SKM-1 (cell line): Measurements from ENCODE around the gene ATRNL1.

ENCODE experiments used
- DNase-seq: peaks from one replicate; lab custom pipeline; 2025; ENCODE audit not compliant: unreplicated experiment; lab: John Stamatoyannopoulos, UW

ATRNL1 gene

GRCh38 chr10:115580239-115580638 lies 487.1 kb downstream of the ATRNL1 start:
- no peak for DNase-seq

DNA sequence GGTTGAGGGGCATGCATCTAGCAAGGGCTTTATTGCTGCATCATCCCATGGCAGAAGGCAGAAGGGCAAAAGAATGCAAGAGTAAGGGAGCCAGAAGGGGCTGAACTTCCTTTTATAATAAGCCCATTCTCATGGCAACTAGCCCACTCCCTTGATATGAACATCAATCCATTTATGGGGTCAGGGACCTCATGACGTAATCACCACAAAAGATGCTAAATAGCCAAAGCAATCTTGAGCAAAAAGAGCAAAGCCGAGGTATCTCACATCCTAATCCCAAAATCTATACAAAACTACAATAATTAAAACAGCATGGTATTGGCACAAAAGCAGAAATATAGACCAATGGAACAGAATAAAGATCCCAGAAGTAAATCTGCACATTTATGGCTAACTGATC lies 499.9 kb downstream of the ATRNL1 start:
- no peak for DNase-seq

DNA sequence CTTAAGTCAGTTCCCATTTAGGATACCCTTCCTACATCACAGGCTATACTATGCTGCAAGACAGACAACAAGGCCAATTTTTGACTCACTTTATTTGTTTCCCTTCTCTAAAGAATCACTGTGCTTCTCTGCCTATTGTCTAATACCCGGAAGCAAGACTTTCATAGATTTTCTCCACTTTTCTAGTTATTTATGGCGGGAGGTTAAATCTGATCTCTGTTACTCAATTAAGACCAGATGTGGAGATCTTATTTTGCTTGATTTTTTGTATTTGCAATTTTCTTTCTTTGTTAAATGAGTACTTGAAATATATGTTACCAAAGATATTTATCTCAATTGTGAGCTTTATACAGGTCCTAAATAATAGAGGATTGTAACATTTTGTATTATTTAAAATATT lies 511.5 kb downstream of the ATRNL1 start:
- DNase-seq: no peak

DNA sequence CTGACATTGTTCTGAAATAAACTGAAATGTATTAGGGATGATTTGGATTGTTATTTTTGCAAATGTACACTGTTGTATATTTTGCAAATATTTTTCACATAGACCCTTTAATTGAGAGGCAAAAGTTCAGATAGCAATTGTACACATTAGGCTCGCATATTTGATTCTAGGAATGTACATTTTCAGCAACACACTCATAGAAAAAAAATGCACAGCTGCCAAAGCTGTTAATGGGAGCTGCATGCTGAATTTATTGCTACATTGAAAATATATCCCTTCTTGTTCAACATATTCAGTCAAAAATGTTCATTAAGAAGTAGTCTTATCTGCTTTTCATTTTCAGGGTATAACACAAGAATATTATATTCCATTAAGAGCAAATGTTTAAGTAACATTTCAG lies 512.9 kb downstream of the ATRNL1 start:
- DNase-seq: no peak

DNA sequence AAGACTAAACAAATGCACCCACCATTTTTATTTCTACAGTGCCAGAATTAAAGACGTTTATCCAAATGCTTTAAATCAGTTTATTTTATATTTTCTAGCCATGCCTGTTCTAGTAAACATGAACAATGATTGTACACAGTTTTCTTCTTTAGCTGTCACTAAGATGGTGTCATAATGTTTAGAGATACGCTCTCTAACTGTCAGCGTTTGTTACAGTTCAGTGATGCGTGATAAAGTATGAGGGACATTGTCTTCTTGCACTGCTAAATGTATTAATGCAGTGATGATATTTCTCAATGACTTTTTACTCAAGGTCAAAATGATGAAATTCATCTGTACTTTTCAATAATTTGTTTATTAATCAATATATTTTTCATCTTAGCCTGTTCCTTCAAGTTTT lies 513.6 kb downstream of the ATRNL1 start:
- no peak for DNase-seq

- no peak for DNase-seq
Observed at GRCh38 chr10:115624448-115624847, 531.3 kb downstream of the ATRNL1 start.

DNA sequence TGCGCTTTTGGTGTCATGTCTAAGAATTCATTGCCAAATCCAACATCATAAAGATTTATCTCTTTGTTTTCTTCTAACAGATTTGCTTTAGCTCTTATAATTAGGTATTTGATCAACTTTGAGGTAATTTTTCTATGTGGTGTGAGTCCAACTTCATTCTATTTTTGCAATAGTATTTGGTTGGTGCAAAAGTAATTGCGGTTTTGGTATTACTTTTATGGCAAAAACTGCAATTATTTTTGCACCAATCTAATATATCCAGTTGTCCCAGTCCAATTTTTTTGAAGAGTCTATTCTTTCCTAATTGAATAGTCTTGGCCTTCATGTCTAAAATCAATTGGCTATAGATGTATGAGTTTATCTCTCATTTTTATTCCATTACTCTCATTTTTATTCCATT lies 535.5 kb downstream of the ATRNL1 start:
- no peak for DNase-seq

GRCh38 chr10:115638246-115638645 lies 545.1 kb downstream of the ATRNL1 start:
- no peak for DNase-seq

GRCh38 chr10:115649217-115649616 lies 556.1 kb downstream of the ATRNL1 start:
- DNase-seq: no peak

- no peak for DNase-seq
Observed at GRCh38 chr10:115653473-115653872, 560.3 kb downstream of the ATRNL1 start.

- no peak for DNase-seq
Observed at GRCh38 chr10:115654961-115655360, 561.8 kb downstream of the ATRNL1 start.

DNA sequence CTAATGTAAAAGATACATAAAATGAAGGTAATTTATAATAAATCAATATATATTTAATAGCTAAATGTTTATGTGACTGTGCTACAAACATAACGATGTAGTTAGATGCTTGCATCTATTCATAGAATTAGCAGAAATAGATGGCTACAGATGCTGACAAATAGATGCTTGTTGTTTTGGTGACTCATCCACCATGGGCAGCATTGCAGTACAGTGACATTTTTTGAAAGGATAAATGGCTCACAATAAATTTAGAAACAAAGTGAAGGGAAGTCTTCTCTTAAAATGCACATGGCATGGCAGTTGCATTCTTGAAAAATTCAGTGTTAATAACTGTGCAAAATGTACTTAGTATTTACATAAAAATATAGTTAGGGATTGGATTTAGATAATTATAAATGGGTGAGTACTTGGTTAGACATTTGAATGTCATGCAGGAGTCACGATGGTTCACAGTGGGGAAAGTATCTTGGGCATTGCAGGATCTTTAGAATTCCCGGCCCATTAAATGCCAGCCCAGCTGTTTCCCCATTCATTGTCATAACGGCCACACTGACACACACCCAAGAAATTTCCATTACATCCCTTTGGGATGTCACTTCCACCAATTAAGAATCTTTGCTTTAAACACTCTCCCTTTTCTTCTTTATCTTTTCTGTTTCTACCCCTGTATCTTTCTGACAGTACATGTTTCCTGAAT lies 564.1 kb downstream of the ATRNL1 start:
- DNase-seq: no peak

DNA sequence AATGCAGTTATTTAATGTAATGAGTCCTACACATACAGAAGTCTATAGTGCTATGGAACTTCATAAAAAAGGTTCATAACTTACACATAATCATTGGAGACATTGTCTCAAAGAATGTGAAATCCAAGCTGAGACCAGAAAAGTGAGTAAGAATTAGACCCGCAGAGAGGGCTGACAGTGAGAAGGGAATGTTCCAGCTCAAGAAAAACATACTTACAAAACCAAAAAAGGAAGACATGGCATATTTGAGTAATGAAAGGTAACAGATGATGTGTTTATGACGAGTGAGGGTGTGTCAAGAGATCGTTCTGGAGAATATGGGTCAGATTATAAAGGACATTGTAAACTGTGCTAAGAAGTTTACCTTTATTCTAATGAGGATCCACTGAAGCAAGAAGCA lies 566.5 kb downstream of the ATRNL1 start:
- DNase-seq: no peak

DNA sequence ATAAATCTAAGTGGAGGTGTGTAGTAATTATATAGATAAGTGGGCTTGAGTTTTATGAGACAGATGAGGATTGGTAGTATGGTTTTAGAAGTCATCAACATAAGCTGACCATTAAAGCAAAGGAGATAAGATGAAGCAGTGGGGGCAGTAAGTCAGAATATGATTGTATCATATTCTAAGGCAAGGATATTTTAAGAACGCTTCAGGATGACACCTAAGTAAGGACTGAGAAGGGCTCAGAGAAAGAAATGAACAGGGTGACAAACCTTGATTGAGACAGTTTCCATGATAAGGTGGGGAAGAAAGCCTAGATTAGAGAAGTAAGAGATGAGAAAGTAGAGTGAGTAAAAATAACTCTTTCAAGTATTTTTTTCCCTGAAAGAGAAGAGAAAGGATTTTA lies 567.2 kb downstream of the ATRNL1 start:
- DNase-seq: no peak

GRCh38 chr10:115662422-115662821 lies 569.3 kb downstream of the ATRNL1 start:
- DNase-seq: no peak

GRCh38 chr10:115665549-115665948 lies 572.4 kb downstream of the ATRNL1 start:
- DNase-seq: no peak

- no peak for DNase-seq
Observed at GRCh38 chr10:115674496-115674895, 581.3 kb downstream of the ATRNL1 start.

DNA sequence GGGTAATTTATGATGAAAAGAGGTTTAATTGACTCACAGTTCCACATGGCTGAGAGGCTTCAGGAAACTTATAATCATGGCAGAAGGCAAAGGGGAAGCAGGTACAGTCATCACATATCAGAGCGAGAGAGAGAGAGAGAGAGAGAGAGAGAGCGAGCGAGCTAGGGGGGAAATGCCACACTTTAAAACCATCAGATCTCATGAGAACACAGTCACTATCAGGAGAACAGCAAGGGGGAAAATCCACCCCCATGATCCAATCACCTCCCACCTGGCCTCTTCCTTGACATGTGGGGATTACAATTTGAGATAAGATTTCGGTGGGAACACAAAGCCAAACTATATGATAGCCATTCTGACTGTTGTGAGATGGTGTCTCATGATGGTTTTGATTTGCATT lies 603.6 kb downstream of the ATRNL1 start:
- no peak for DNase-seq

GRCh38 chr10:115706026-115706425 lies 612.9 kb downstream of the ATRNL1 start:
- DNase-seq: no peak

- DNase-seq: no peak
Observed at GRCh38 chr10:115706488-115707076, 613.4 kb downstream of the ATRNL1 start.

- no peak for DNase-seq
Observed at GRCh38 chr10:115710136-115710535, 617.0 kb downstream of the ATRNL1 start.

DNA sequence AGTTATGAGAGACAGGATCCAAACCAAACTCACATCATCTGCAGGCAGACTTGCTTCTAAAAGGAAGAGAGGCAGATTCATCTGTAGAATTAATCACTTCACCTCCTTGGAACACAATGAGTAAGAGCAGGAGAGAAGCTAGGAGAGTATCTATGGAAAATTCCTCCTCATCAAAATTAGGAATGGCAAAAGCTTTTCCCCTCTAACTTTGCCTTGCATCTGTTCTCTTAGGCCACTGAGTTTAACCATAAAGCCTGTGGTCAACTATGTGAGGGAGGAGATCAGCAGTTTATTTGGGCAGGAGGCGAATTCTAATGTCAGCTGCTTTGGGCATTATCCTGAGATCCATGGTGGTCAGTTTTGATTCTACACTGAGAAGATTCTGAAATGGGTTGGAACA lies 618.1 kb downstream of the ATRNL1 start:
- no peak for DNase-seq

- no peak for DNase-seq
Observed at GRCh38 chr10:115720121-115720520, 627.0 kb downstream of the ATRNL1 start.
